ENCODE measurements around the gene RXRB.
"Not testable (repeated sequence)": the region's sequence is repeated elsewhere in the genome, so short reads cannot be mapped to it uniquely, and the experiment has no call there.

Gene RXRB

DNA sequence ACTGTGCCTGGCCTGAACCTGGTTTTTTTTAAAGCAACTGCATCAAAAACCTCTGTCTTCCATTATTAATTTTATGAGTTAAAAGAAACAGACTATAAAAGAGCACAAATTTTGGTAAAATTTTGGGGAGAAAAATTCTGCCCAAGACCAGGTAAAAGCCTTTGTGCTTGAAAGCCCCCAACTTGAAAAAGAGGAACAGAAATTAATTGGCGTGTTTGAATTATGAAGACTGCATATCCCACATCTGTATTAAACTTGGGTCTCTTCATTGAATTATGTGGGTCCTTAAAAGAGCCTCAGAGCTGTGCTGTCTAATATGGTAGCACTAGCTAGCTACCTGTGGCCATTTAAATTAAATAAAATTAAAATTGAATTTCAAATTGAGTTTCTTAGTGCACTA lies 49.4 kb downstream of the RXRB start:
- Histone ChIP-seq H3K9me2 (ENCODE audit: low read depth, low read length) (no peaks in the 10 kb centered on the region), H3K4me3 (ENCODE audit: low read depth, low read length, poor library complexity, severe bottlenecking) (no peak overlapping the region), H3K9ac (ENCODE audit: low read length) (no peak overlapping the region), H2AFZ (ENCODE audit: low read length) (no peak overlapping the region), H3K4me2 (ENCODE audit: low read length) (no peak overlapping the region), H4K20me1 (ENCODE audit: insufficient read depth, low read length) (no peaks in the 10 kb centered on the region), H3K79me2 (ENCODE audit: insufficient read depth, low read length) (no peaks in the 10 kb centered on the region), H3K27ac (ENCODE audit: low read depth, low read length, poor library complexity, severe bottlenecking) (no peak overlapping the region), H3K4me1 (ENCODE audit: insufficient read depth, low read length, severe bottlenecking) (no peaks in the 10 kb centered on the region), H3K9me3 (ENCODE audit: low read length) (no peaks in the 10 kb centered on the region), H3K27me3 (ENCODE audit: insufficient read depth, low read length) (peaks cover 4% of the 10 kb centered on the region; the same call in 1 of the 2 replicates), H3K36me3 (ENCODE audit: insufficient read depth, low read length) (no peaks in the 10 kb centered on the region; the same call in 1 of the 2 replicates), H3F3A (ENCODE audit: insufficient read depth, low read length) (no peaks in the 10 kb centered on the region)
- no peak for TF ChIP-seq EZH2 (IDR thresholded peaks at IDR 0.05; ENCODE audit: borderline replicate concordance, low read length)
- TF ChIP-seq, protein P1, sequence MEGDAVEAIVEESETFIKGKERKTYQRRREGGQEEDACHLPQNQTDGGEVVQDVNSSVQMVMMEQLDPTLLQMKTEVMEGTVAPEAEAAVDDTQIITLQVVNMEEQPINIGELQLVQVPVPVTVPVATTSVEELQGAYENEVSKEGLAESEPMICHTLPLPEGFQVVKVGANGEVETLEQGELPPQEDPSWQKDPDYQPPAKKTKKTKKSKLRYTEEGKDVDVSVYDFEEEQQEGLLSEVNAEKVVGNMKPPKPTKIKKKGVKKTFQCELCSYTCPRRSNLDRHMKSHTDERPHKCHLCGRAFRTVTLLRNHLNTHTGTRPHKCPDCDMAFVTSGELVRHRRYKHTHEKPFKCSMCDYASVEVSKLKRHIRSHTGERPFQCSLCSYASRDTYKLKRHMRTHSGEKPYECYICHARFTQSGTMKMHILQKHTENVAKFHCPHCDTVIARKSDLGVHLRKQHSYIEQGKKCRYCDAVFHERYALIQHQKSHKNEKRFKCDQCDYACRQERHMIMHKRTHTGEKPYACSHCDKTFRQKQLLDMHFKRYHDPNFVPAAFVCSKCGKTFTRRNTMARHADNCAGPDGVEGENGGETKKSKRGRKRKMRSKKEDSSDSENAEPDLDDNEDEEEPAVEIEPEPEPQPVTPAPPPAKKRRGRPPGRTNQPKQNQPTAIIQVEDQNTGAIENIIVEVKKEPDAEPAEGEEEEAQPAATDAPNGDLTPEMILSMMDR (IDR thresholded peaks at IDR 0.05; ENCODE audit: low read length), result no peak

DNA sequence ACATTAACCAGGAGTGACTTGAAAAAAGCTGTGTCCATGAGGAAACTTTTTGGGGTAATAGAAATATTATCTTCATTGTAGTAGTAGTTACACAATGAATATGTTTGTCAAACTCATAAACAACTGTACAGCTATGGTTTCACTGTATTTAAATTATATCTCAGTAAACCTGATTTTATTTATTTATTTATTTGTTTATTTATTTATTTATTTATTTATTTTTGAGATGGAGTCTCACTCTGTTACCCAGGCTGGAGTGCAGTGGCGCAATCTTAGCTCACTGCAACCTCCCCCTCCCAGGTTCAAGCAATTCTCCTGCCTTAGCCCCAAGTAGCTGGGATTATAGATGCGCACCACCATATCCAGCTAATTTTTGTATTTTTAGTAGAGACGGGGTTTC lies 49.9 kb downstream of the RXRB start:
- H3K9me2 ChIP-seq (ENCODE audit: low read depth, low read length); H3K9ac ChIP-seq (ENCODE audit: low read length); H3K36me3 ChIP-seq (ENCODE audit: insufficient read depth, low read length); H3K4me1 ChIP-seq (ENCODE audit: insufficient read depth, low read length, severe bottlenecking); H3K27me3 ChIP-seq (ENCODE audit: insufficient read depth, low read length); H2AFZ ChIP-seq (ENCODE audit: low read length); H3K79me2 ChIP-seq (ENCODE audit: insufficient read depth, low read length); H4K20me1 ChIP-seq (ENCODE audit: insufficient read depth, low read length); H3K27ac ChIP-seq (ENCODE audit: low read depth, low read length, poor library complexity, severe bottlenecking); H3K4me2 ChIP-seq (ENCODE audit: low read length); H3K4me3 ChIP-seq (ENCODE audit: low read depth, low read length, poor library complexity, severe bottlenecking); H3F3A ChIP-seq (ENCODE audit: insufficient read depth, low read length); H3K9me3 ChIP-seq (ENCODE audit: low read length): not testable (repeated sequence)

GRCh38 chr6:33147807-33148666 lies 52.4 kb downstream of the RXRB start:
- H3K4me3 ChIP-seq (ENCODE audit: low read depth, low read length, poor library complexity, severe bottlenecking), result no peak overlapping the region
- no peaks in the 10 kb centered on the region for H3K9me2 ChIP-seq (ENCODE audit: low read depth, low read length)
- no peak overlapping the region for H3K27ac ChIP-seq (ENCODE audit: low read depth, low read length, poor library complexity, severe bottlenecking)
- H3K9ac ChIP-seq (ENCODE audit: low read length), result no peak overlapping the region
- H2AFZ ChIP-seq (ENCODE audit: low read length), result no peak overlapping the region
- no peaks in the 10 kb centered on the region for H3F3A ChIP-seq (ENCODE audit: insufficient read depth, low read length)
- H3K79me2 ChIP-seq (ENCODE audit: insufficient read depth, low read length), result no peaks in the 10 kb centered on the region
- no peaks in the 10 kb centered on the region for H3K27me3 ChIP-seq (ENCODE audit: insufficient read depth, low read length)
- no peaks in the 10 kb centered on the region for H4K20me1 ChIP-seq (ENCODE audit: insufficient read depth, low read length)
- H3K4me1 ChIP-seq (ENCODE audit: insufficient read depth, low read length, severe bottlenecking), result no peaks in the 10 kb centered on the region
- no peaks in the 10 kb centered on the region; the same call in 1 of the 2 replicates for H3K36me3 ChIP-seq (ENCODE audit: insufficient read depth, low read length)
- no peaks in the 10 kb centered on the region for H3K9me3 ChIP-seq (ENCODE audit: low read length)
- H3K4me2 ChIP-seq (ENCODE audit: low read length), result no peak overlapping the region
- TF ChIP-seq, protein P1 (IDR thresholded peaks at IDR 0.05; ENCODE audit: low read length), result peak; percentile 91
- no peak for TF ChIP-seq EZH2 (IDR thresholded peaks at IDR 0.05; ENCODE audit: borderline replicate concordance, low read length)

DNA sequence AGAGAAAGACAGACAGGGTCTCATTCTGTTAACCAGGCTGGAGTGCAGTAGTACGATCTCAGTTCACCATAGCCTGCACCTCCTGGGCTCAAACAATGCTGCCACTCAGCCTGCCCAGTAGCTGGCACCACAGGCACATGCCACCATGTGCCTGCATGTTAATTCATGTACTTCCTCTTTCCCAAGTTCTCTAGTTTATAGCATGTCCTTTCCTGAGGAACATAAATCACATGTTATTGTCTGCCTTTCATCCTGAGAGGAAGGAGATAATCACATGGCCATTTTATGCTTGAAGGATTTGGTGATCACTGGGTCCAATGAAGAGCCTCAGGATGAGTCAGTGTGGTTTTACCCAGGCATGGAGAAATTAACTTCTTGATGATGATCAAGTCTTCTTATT lies 56.1 kb downstream of the RXRB start:
- Histone ChIP-seq H3K79me2 (ENCODE audit: insufficient read depth, low read length) (no peaks in the 10 kb centered on the region), H3K27me3 (ENCODE audit: insufficient read depth, low read length) (no peaks in the 10 kb centered on the region), H3K36me3 (ENCODE audit: insufficient read depth, low read length) (no peaks in the 10 kb centered on the region), H3K27ac (ENCODE audit: low read depth, low read length, poor library complexity, severe bottlenecking) (no peak overlapping the region), H3K9me3 (ENCODE audit: low read length) (no peaks in the 10 kb centered on the region), H3F3A (ENCODE audit: insufficient read depth, low read length) (no peaks in the 10 kb centered on the region), H3K9me2 (ENCODE audit: low read depth, low read length) (no peaks in the 10 kb centered on the region), H4K20me1 (ENCODE audit: insufficient read depth, low read length) (no peaks in the 10 kb centered on the region), H3K4me1 (ENCODE audit: insufficient read depth, low read length, severe bottlenecking) (no peaks in the 10 kb centered on the region), H3K4me2 (ENCODE audit: low read length) (no peak overlapping the region), H3K4me3 (ENCODE audit: low read depth, low read length, poor library complexity, severe bottlenecking) (no peak overlapping the region), H2AFZ (ENCODE audit: low read length) (no peak overlapping the region), H3K9ac (ENCODE audit: low read length) (no peak overlapping the region)
- TF ChIP-seq EZH2 (IDR thresholded peaks at IDR 0.05; ENCODE audit: borderline replicate concordance, low read length), result no peak
- TF ChIP-seq, protein P1 (IDR thresholded peaks at IDR 0.05; ENCODE audit: low read length), result peak; percentile 7; the same call in 1 of the 2 replicates
